C4-2B (cell line): ENCODE results near the gene RNF217.

Experiments
- H3K27ac ChIP-seq: fragments of 450-650 bp; 2 replicates; pipeline ENCODE4 v1.5.1; 2017
- ZFX ChIP-seq: fragments of 450-650 bp; IDR thresholded peaks from 2 replicates; pipeline ENCODE4 v1.6.1; 2017
- TF ChIP-seq, protein P1 (sequence below): fragments of 450-650 bp; conservative IDR thresholded peaks from 2 replicates; pipeline ENCODE4 v1.5.1; 2017; ENCODE audit warnings: mild to moderate bottlenecking

Gene RNF217

DNA sequence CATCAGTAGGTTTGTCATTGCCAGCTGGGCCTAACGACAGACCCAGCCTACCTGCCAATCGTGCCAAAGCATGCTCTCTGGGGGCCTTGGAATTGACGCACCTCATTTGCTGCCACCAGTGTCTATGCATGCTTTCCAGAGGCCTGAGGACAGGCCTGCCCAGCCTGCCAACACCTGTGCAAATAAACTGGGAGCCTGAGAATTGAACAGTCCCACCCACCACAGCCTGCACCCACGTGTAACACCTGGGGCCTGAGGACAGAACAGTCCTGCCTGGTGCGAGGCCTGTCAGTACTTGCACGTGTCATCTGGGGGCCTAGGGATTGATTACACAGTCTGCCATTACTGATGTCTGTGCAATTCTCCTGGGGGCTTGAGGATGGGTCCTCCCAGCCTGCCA, 6.2 kb upstream of the RNF217 start:
- TF ChIP-seq, protein P1, sequence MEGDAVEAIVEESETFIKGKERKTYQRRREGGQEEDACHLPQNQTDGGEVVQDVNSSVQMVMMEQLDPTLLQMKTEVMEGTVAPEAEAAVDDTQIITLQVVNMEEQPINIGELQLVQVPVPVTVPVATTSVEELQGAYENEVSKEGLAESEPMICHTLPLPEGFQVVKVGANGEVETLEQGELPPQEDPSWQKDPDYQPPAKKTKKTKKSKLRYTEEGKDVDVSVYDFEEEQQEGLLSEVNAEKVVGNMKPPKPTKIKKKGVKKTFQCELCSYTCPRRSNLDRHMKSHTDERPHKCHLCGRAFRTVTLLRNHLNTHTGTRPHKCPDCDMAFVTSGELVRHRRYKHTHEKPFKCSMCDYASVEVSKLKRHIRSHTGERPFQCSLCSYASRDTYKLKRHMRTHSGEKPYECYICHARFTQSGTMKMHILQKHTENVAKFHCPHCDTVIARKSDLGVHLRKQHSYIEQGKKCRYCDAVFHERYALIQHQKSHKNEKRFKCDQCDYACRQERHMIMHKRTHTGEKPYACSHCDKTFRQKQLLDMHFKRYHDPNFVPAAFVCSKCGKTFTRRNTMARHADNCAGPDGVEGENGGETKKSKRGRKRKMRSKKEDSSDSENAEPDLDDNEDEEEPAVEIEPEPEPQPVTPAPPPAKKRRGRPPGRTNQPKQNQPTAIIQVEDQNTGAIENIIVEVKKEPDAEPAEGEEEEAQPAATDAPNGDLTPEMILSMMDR, result no peak
- TF ChIP-seq ZFX, result no peak

GRCh38 chr6:124958149-124958548, 4.1 kb upstream of the RNF217 start:
- no peak overlapping the region for H3K27ac ChIP-seq
- TF ChIP-seq, protein P1, result no peak

More for the DNA sequence above, 6.2 kb upstream of the RNF217 start:
- no peak overlapping the region for H3K27ac ChIP-seq

DNA sequence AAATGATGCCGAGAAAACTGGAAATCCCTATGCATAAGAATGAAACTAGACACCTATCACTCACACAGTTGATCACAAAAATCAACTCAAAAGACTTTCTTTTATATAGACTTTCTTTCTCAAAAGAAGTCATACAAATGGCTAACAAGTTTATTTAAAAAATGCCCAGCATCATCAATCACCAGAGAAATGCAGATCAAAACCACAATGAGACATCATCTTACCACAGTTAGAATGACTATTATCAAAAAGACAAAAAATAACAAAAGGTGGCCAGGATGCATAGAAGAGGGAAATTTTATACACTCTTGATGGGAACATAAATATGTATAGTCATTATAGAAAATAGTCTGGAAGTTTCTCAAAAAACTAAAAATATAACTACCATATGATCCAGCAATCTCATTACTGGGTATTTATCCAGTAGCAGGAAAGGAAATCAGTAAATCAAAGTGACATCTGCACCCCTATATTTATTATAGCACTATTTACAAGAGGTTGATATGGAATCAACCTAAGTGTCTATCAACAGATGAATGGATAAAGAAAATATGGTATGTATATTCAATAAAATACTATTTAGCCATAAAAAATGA, 3.4 kb upstream of the RNF217 start:
- H3K27ac ChIP-seq, result no peak overlapping the region

GRCh38 chr6:124960757-124961463, 1.3 kb upstream of the RNF217 start:
- H3K27ac ChIP-seq, result no peak overlapping the region
- TF ChIP-seq ZFX, result no peak
- TF ChIP-seq, protein P1, result no peak

More for the DNA sequence above, 3.4 kb upstream of the RNF217 start:
- TF ChIP-seq, protein P1, result no peak
- no peak for TF ChIP-seq ZFX

GRCh38 chr6:124961464-124961776, 817 bp upstream of the RNF217 start:
- H3K27ac ChIP-seq, result no peak overlapping the region
- no peak for TF ChIP-seq ZFX
- TF ChIP-seq, protein P1, result no peak

- H3K27ac ChIP-seq, result no peak overlapping the region
- TF ChIP-seq, protein P1, result no peak
- TF ChIP-seq ZFX, result no peak
Measured at GRCh38 chr6:124962639-124963415, 590 bp downstream of the RNF217 start.

- TF ChIP-seq, protein P1, result no peak
- TF ChIP-seq ZFX, result no peak
- no peak overlapping the region for H3K27ac ChIP-seq
Measured at GRCh38 chr6:124963416-124963785, 1.2 kb downstream of the RNF217 start.
